ENCODE results near the gene CCNA1.

The CCNA1 gene

GRCh38 chr13:36456577-36456976, 24.3 kb downstream of the CCNA1 start:
- ChIA-PET CTCF (interaction anchor here (5.2 kb wide), 1 partner anchor 279 kb away, joined by 97 read pairs; no protein-coding TSS in a partner anchor), POLR2A (no interaction called here)
- no peak for DNase-seq (ENCODE audit: low read depth, low spot score)
- no peak overlapping the region for H3K4me3 ChIP-seq (ENCODE audit: low read depth, low read length)
- TF ChIP-seq, protein P1, sequence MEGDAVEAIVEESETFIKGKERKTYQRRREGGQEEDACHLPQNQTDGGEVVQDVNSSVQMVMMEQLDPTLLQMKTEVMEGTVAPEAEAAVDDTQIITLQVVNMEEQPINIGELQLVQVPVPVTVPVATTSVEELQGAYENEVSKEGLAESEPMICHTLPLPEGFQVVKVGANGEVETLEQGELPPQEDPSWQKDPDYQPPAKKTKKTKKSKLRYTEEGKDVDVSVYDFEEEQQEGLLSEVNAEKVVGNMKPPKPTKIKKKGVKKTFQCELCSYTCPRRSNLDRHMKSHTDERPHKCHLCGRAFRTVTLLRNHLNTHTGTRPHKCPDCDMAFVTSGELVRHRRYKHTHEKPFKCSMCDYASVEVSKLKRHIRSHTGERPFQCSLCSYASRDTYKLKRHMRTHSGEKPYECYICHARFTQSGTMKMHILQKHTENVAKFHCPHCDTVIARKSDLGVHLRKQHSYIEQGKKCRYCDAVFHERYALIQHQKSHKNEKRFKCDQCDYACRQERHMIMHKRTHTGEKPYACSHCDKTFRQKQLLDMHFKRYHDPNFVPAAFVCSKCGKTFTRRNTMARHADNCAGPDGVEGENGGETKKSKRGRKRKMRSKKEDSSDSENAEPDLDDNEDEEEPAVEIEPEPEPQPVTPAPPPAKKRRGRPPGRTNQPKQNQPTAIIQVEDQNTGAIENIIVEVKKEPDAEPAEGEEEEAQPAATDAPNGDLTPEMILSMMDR (IDR thresholded peaks at IDR 0.05; ENCODE audit: insufficient read depth, low read length, missing control alignments) = no peak

GRCh38 chr13:36461506-36461905, 29.2 kb downstream of the CCNA1 start:
- TF ChIP-seq, protein P1 (IDR thresholded peaks at IDR 0.05; ENCODE audit: insufficient read depth, low read length, missing control alignments) = no peak
- POLR2A ChIA-PET = no interaction called here
- CTCF ChIA-PET = no interaction called here
- no peak overlapping the region for H3K4me3 ChIP-seq (ENCODE audit: low read depth, low read length)
- no peak for DNase-seq (ENCODE audit: low read depth, low spot score)

GRCh38 chr13:36475468-36475867, 43.2 kb downstream of the CCNA1 start:
- no peak overlapping the region for H3K4me3 ChIP-seq (ENCODE audit: low read depth, low read length)
- CTCF ChIA-PET = no interaction called here
- TF ChIP-seq, protein P1 (IDR thresholded peaks at IDR 0.05; ENCODE audit: insufficient read depth, low read length, missing control alignments) = no peak
- DNase-seq (ENCODE audit: low read depth, low spot score) = no peak
- POLR2A ChIA-PET = no interaction called here

DNA sequence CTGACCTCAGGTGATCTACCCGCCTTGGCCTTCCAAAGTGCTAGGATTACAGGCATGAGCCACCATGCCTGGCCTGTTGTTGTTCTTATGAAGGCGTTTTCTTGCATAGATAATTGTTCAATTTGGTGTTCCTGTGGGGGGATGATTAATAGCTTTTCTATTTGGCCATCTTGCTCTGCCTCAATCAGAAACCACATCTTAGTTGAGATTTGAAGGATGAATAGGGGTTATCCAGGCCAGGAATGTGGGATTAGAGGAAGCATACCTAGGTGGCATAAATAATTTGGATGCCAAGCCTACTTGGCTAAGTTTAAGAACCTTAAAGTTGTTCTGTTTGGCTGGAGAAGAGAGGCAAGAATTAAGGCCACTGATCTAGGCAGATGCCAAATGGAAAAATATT, 44.4 kb downstream of the CCNA1 start:
- no peak overlapping the region for H3K4me3 ChIP-seq (ENCODE audit: low read depth, low read length)
- POLR2A ChIA-PET = no interaction called here
- no peak for DNase-seq (ENCODE audit: low read depth, low spot score)
- TF ChIP-seq, protein P1 (IDR thresholded peaks at IDR 0.05; ENCODE audit: insufficient read depth, low read length, missing control alignments) = no peak
- CTCF ChIA-PET = interaction anchor here (1.4 kb wide), 1 partner anchor 24 kb away, joined by 3 read pairs; no protein-coding TSS in a partner anchor

GRCh38 chr13:36480726-36481427, 48.6 kb downstream of the CCNA1 start:
- POLR2A ChIA-PET = no interaction called here
- TF ChIP-seq, protein P1 (IDR thresholded peaks at IDR 0.05; ENCODE audit: insufficient read depth, low read length, missing control alignments) = no peak
- no peak for DNase-seq (ENCODE audit: low read depth, low spot score)
- no peak overlapping the region for H3K4me3 ChIP-seq (ENCODE audit: low read depth, low read length)
- CTCF ChIA-PET = no interaction called here

DNA sequence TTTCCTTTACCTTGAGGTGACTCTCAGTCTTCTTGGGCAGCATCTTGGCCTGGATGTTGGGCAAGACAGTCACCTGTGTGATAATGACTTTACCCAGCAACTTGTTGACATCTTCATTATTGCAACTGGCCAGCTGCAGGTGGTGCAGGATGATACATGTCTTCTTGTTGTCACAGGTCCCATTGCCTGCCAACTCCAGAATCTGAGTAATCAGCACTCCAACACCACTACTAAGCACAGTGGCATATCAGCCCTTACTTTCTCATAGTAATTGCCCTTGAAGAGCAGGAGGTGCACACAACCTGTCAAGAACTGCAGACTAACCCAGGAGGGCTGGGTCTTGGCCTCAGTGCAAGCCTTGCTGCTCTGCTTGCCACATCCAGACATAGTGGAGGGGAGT, 57.8 kb downstream of the CCNA1 start:
- POLR2A ChIA-PET = no interaction called here
- no peak overlapping the region for H3K4me3 ChIP-seq (ENCODE audit: low read depth, low read length)
- no peak for DNase-seq (ENCODE audit: low read depth, low spot score)
- TF ChIP-seq, protein P1 (IDR thresholded peaks at IDR 0.05; ENCODE audit: insufficient read depth, low read length, missing control alignments) = no peak
- CTCF ChIA-PET = no interaction called here
